KMS-11 (cell line): ENCODE measurements around the gene SCNN1G.

Experiments used
- H2AFZ ChIP-seq: fragments of 200-600 bp; sonication (generic); 2 replicates; pipeline ENCODE4 v1.6.1; 2016; ENCODE audit warnings: antibody characterized with exemption, mixed run types, low read depth
- H3K27ac ChIP-seq: fragments of 200-600 bp; sonication (generic); 2 replicates; pipeline ENCODE4 v1.6.1; 2016; ENCODE audit warnings: mild to moderate bottlenecking, mixed run types
- H3K27me3 ChIP-seq: fragments of 200-600 bp; sonication (generic); 2 replicates; pipeline ENCODE4 v1.6.1; 2017; ENCODE audit warnings: mild to moderate bottlenecking, low read depth, mixed run types, moderate library complexity; ENCODE audit not compliant: insufficient read depth
- H3K36me3 ChIP-seq: fragments of 200-600 bp; sonication (generic); 2 replicates; pipeline ENCODE4 v1.6.1; 2017; ENCODE audit warnings: mild to moderate bottlenecking, mixed run types; ENCODE audit not compliant: insufficient read depth
- H3K4me1 ChIP-seq: fragments of 200-600 bp; sonication (generic); 2 replicates; pipeline ENCODE4 v1.6.1; 2016; ENCODE audit warnings: mild to moderate bottlenecking, low read depth, mixed run types; ENCODE audit not compliant: poor library complexity, severe bottlenecking
- H3K4me2 ChIP-seq: fragments of 200-600 bp; sonication (generic); 2 replicates; pipeline ENCODE4 v1.7.0; 2016; ENCODE audit warnings: mild to moderate bottlenecking, mixed run types
- H3K4me3 ChIP-seq: fragments of 200-600 bp; sonication (generic); IDR thresholded peaks from 2 replicates; pipeline ENCODE4 v1.6.1; 2017; ENCODE audit warnings: low read depth, low read length, mixed read lengths; ENCODE audit not compliant: insufficient read depth
- H3K79me2 ChIP-seq: fragments of 200-600 bp; sonication (generic); 2 replicates; pipeline ENCODE4 v1.6.1; 2016; ENCODE audit warnings: low read depth, mixed run types; ENCODE audit not compliant: insufficient read depth
- H3K9ac ChIP-seq: fragments of 200-600 bp; sonication (generic); 2 replicates; pipeline ENCODE4 v1.6.1; 2016; ENCODE audit warnings: mild to moderate bottlenecking, mixed run types
- H4K20me1 ChIP-seq: fragments of 200-600 bp; sonication (generic); 2 replicates; pipeline ENCODE4 v1.6.1; 2016; ENCODE audit warnings: mild to moderate bottlenecking, mixed run types; ENCODE audit not compliant: insufficient read depth
- TF ChIP-seq, protein P1 (sequence below): fragments of 200-600 bp; sonication (generic); conservative IDR thresholded peaks from 2 replicates; pipeline ENCODE4 v1.6.1; 2017; ENCODE audit warnings: low read depth, mild to moderate bottlenecking, antibody characterized with exemption, low read length, moderate library complexity, mixed read lengths

Gene SCNN1G

DNA sequence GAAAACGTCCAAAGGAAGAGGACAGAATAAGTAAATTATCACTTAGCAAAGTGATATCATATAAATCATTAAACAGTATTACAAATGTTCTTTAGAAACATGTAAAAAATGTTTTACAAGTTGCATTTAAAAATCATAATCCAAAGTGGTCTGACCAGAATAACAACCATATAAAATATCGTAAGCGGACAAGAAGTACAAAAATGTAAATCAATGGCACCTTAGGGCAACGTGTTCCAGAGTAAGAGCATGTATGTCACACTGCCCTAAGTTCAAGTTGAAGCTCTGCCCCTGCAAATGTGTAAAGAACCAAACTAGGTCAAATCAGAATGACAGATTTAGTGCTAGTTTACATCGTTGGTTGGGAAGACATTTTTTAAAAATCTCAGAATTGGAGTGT is 44.7 kb upstream of the SCNN1G start:
- Histone ChIP-seq H2AFZ (no peak overlapping the region), H3K27ac (no peak overlapping the region), H3K4me1 (no peaks in the 10 kb centered on the region), H4K20me1 (no peaks in the 10 kb centered on the region), H3K4me2 (no peak overlapping the region), H3K4me3 (no peak overlapping the region), H3K9ac (no peak overlapping the region), H3K27me3 (no peaks in the 10 kb centered on the region), H3K79me2 (peaks cover 83% of the 10 kb centered on the region), H3K36me3 (no peaks in the 10 kb centered on the region)
- TF ChIP-seq, protein P1, sequence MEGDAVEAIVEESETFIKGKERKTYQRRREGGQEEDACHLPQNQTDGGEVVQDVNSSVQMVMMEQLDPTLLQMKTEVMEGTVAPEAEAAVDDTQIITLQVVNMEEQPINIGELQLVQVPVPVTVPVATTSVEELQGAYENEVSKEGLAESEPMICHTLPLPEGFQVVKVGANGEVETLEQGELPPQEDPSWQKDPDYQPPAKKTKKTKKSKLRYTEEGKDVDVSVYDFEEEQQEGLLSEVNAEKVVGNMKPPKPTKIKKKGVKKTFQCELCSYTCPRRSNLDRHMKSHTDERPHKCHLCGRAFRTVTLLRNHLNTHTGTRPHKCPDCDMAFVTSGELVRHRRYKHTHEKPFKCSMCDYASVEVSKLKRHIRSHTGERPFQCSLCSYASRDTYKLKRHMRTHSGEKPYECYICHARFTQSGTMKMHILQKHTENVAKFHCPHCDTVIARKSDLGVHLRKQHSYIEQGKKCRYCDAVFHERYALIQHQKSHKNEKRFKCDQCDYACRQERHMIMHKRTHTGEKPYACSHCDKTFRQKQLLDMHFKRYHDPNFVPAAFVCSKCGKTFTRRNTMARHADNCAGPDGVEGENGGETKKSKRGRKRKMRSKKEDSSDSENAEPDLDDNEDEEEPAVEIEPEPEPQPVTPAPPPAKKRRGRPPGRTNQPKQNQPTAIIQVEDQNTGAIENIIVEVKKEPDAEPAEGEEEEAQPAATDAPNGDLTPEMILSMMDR: no peak

DNA sequence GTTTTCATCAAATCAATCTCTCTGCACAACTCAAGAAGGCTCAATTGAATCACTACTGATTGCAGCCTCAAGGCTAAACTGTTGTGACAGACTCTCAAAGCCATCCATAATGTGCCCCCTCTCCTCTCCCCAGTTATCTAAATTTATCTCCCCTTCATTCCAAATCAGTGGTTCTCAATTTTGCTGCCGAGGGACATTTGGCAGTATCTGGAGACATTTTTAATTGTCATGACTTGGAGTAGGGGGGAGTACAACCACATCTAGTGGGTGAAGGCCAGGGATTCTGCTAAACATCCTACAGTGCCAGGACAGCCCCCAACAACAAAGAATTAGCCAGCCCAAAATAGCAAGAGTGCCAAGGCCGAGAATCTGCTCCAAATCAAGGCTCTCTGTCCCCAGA is 42.4 kb upstream of the SCNN1G start:
- Histone ChIP-seq H3K79me2 (peaks cover 77% of the 10 kb centered on the region), H3K4me2 (no peak overlapping the region), H3K4me1 (no peaks in the 10 kb centered on the region), H3K27me3 (no peaks in the 10 kb centered on the region), H4K20me1 (no peaks in the 10 kb centered on the region), H2AFZ (no peak overlapping the region), H3K4me3 (no peak overlapping the region), H3K27ac (no peak overlapping the region), H3K9ac (no peak overlapping the region), H3K36me3 (no peaks in the 10 kb centered on the region)
- TF ChIP-seq, protein P1: no peak

DNA sequence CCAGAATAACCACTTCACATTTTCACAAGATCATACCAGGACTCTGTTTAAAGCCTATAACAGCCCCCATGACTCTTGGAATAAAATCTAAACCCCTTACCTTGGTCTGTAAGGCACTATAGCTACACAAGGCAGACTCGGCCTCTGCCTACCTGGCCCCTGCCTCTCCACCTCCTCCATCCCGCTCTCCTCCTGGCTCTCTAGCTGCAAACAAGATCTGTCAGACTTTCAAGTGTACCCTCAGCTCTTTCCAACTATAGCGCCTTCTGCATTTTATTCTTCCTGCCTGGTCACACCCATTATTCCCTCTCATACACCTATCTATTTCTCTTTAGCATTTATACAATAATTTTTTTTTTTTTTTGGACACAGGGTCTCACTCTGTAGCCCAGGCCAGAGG is 41.5 kb upstream of the SCNN1G start:
- Histone ChIP-seq H2AFZ (no peak overlapping the region), H3K27me3 (no peaks in the 10 kb centered on the region), H3K4me3 (no peak overlapping the region), H3K27ac (no peak overlapping the region), H3K79me2 (peaks cover 77% of the 10 kb centered on the region), H3K4me2 (no peak overlapping the region), H3K9ac (no peak overlapping the region), H3K36me3 (no peaks in the 10 kb centered on the region), H3K4me1 (peaks cover 7% of the 10 kb centered on the region), H4K20me1 (no peaks in the 10 kb centered on the region)
- TF ChIP-seq, protein P1: no peak

DNA sequence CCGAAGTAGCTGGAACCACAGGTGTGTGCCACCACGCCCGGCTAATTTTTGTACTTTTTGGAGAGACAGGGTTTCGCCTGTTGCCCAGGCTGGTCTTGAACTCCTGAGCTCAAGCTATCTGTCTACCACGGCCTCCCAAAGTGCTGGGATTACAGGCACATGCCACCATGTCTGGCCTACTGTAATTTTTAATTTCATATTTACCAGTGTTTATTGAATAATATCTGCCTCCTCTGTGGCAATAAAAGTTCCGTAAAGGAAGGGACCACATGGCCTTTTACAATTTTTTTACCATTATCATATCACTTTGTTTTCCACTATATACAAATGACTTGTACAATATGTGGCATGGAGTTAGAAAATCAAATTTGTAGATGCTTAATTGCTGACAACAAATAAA is 41.0 kb upstream of the SCNN1G start:
- Histone ChIP-seq H3K27me3 (no peaks in the 10 kb centered on the region), H4K20me1 (no peaks in the 10 kb centered on the region), H3K79me2 (peaks cover 76% of the 10 kb centered on the region), H3K4me3 (no peak overlapping the region), H2AFZ (no peak overlapping the region), H3K9ac (no peak overlapping the region), H3K4me2 (no peak overlapping the region), H3K36me3 (no peaks in the 10 kb centered on the region), H3K27ac (no peak overlapping the region), H3K4me1 (peaks cover 10% of the 10 kb centered on the region)
- TF ChIP-seq, protein P1: no peak
